Fibroblast of villous mesenchyme (primary cell): ENCODE measurements around the gene XAB2. TPM values are rescaled to one million over a fixed set of nuclear protein-coding genes. Genes with fewer than 3 reads are reported as not detected.

Source experiments
- DNase-seq: peaks from one replicate; pipeline ENCODE4 v3.0.0-alpha.2; 2010; ENCODE audit warnings: low read depth
- H3K4me3 ChIP-seq: 2 replicates; pipeline ENCODE4 v1.5.1; 2011; ENCODE audit warnings: low read depth, mild to moderate bottlenecking, low read length
- CTCF ChIP-seq: IDR thresholded peaks from 2 replicates; pipeline ENCODE4 v1.5.1; 2012; ENCODE audit warnings: low read depth, mild to moderate bottlenecking, low read length; ENCODE audit not compliant: insufficient read depth
- total RNA-seq: library from RNA; depleted of rRNA; stranded (reverse); fragments of >200 nt; gene quantifications from 2 replicates; pipeline ENCODE4 v1.2.3, GENCODE V29; 2012

XAB2 gene
- total RNA-seq, 1 donor = 32.0 TPM

- peak; percentile 67 for DNase-seq
- no peak for TF ChIP-seq CTCF
- H3K4me3 ChIP-seq = peak overlapping the region; percentile 74
Observed at GRCh38 chr19:7637374-7638256, 8.3 kb upstream of the XAB2 start.

GRCh38 chr19:7636691-7637373 lies 7.5 kb upstream of the XAB2 start, which contains the start of gene STXBP2:
TSS of gene STXBP2 (plus strand) at chr19:7637110. CDS start at chr19:7637150, 40 bp downstream.
- H3K4me3 ChIP-seq = peak within 1 kb of the TSS; percentile 74
- no peak for TF ChIP-seq CTCF
- peak; percentile 48 for DNase-seq

- no peak for TF ChIP-seq CTCF
- no peak for DNase-seq
- H3K4me3 ChIP-seq = peak overlapping the region; percentile 74
Observed at GRCh38 chr19:7636317-7636690, 7.0 kb upstream of the XAB2 start.

GRCh38 chr19:7635670-7636069 lies 6.3 kb upstream of the XAB2 start:
- no peak overlapping the region for H3K4me3 ChIP-seq
- no peak for DNase-seq
- no peak for TF ChIP-seq CTCF

GRCh38 chr19:7633698-7634097 lies 4.4 kb upstream of the XAB2 start, which contains the start of gene PCP2:
TSS of gene PCP2 (minus strand) at chr19:7633719. CDS start at chr19:7633457, 262 bp downstream.
- no peak within 1 kb of the TSS for H3K4me3 ChIP-seq
- TF ChIP-seq CTCF = no peak
- DNase-seq = no peak

GRCh38 chr19:7632340-7633203 lies 3.2 kb upstream of the XAB2 start:
- no peak overlapping the region for H3K4me3 ChIP-seq
- no peak for TF ChIP-seq CTCF
- DNase-seq = no peak
